Fibroblast of mammary gland (primary cell): Measurements from ENCODE around the gene POU6F2.

Source experiments
- DNase-seq: peaks from one replicate; pipeline ENCODE4 v3.0.0-alpha.2; 2010; ENCODE audit warnings: low read depth
- H3K4me3 ChIP-seq: 2 replicates; pipeline ENCODE4 v1.5.1; 2011; ENCODE audit warnings: low read depth, mild to moderate bottlenecking, low read length, moderate library complexity; ENCODE audit not compliant: control insufficient read depth
- TF ChIP-seq, protein P1 (sequence below): conservative IDR thresholded peaks from 2 replicates; pipeline ENCODE4 v1.5.1; 2011; ENCODE audit warnings: low read depth, low read length, inconsistent platforms; ENCODE audit not compliant: control insufficient read depth, insufficient read depth

The POU6F2 gene

DNA sequence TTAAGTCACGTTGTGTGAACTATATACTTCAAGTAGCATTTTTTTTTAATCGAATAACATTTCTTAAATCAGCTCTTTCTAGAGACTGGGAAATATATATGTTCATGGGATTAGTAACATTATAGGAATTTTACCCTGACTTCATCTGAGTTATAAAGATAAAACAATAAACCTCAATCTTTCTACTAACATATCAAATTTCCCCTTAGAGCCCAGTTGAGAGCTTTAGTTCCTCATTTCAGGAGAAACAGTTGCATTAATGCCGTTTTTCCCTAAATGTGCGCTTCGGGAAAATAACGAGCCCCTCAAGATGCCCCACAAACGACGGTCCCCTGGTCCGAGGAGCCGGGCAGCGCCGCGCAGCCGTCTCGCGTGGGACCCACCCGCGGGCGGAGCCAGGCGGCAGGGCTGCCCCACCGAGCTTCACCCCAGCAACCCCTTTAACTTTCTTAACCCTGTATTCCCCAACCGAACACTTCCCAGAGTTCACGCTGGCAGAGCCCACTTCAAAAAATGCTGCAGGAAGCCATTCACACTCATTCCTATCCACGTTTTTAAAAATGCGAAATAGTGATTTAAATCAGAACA, 436.0 kb downstream of the POU6F2 start:
- no peak for DNase-seq
- TF ChIP-seq, protein P1, sequence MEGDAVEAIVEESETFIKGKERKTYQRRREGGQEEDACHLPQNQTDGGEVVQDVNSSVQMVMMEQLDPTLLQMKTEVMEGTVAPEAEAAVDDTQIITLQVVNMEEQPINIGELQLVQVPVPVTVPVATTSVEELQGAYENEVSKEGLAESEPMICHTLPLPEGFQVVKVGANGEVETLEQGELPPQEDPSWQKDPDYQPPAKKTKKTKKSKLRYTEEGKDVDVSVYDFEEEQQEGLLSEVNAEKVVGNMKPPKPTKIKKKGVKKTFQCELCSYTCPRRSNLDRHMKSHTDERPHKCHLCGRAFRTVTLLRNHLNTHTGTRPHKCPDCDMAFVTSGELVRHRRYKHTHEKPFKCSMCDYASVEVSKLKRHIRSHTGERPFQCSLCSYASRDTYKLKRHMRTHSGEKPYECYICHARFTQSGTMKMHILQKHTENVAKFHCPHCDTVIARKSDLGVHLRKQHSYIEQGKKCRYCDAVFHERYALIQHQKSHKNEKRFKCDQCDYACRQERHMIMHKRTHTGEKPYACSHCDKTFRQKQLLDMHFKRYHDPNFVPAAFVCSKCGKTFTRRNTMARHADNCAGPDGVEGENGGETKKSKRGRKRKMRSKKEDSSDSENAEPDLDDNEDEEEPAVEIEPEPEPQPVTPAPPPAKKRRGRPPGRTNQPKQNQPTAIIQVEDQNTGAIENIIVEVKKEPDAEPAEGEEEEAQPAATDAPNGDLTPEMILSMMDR, result no peak
- peak overlapping the region; percentile 54 for H3K4me3 ChIP-seq

DNA sequence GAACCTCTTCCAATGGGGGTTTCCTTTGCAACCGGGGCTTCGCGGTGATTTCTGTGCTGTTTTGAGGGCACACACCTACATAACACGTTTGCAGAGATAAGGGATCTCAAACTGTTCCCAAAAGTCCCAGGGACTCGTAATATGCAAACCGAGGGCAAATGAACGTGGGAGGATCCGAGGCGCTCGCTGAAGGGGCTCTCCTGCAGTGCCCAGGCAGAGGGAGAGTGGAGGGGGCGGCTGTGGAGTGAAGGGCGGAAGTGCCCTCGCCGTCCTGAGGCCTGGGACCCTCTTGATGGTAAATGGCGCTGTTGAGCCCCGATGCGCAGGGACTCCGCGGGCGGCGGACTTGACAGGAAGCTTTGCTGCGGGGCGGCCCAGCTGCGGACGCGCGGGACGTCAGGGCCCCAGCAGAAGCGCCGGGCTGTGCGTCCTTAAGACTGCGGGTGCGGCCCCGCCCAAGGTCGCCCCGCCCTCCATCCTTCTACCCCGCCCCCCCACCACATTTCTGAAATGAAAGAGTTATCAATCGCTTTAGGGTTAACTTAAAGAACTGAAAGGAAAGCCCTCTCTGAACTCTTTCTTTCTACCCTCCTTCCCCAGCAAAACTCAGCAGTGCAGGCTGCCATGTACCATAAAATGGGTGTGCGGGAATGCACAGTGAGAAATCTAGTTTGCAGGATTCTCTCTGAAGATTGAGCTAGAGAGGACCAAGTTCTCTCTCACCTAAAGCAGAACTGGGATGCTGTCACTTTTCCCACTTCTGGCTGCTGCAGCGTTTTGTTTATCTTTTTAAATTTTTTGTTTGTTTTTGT, 436.7 kb downstream of the POU6F2 start:
- H3K4me3 ChIP-seq, result peak overlapping the region; percentile 54
- TF ChIP-seq, protein P1, result no peak

DNA sequence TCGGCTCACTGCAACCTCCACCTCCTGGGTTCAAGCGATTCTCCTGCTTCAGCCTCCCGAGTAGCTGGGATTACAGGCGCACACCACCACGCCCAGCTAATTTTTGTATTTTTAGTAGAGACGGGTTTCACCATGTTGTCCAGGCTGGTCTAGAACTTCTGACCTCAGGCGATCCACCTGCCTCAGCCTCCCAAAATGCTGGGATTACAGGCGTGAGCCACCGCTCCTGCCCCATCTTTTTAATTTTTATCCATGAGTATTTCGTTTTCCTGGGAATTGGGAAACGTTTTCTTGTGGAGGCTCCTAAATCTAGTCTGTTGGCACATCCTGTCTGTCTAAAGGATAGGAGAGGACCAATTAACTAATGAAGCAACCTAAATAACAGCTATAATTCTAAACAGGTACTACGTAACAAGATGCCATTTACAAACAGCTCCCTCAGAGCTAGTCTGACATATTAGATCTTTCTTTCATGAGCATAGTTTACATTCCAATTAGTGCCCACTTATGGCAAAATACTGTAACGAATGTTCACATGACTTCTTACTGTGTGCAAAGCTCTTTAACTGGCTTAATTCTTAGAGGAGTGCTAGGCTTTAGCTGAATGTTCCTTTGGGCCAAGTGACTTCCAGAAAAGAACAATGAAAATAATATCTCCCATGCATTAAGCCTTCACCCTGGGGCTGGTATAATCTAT, 437.5 kb downstream of the POU6F2 start:
- DNase-seq, result no peak
- TF ChIP-seq, protein P1, result no peak
- H3K4me3 ChIP-seq, result no peak overlapping the region

More for the DNA sequence above, 436.7 kb downstream of the POU6F2 start:
- peak; percentile 25 for DNase-seq

DNA sequence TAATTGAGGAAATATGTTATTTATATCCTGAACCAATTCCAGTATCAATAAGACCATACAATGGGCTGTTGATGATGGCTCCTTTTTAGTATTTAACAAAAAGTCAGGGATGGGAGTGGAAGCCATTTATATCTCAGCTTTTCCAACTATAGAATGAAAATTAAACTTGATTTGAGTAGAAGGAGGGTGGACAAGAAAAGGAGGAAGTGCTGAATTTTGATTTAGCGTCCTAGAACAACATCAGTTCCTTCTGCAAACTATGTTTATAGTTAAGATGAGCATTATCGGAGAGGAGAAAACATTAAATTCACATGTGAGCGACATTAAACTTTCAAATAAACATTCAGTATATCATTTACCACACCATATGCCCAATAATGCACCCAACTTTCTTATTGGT, 439.2 kb downstream of the POU6F2 start:
- H3K4me3 ChIP-seq, result no peak overlapping the region
- no peak for DNase-seq
- TF ChIP-seq, protein P1, result no peak

DNA sequence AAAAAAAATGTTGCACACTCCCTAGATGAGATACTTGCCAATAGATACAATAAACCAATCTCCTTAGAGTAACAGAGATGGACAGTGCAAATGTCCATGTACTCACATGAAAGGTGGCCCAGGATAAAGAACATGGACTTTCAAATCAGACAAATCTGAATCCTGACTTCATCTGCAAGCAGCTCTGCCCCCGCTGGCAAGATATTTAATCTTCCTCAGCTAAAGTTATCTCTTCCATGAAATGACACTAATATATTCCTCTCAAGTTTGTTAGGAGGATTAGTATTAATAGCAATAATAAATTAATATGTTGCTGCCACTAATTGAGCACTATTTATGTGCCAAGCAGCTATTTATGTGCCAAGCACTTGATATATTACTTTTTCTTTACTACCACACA, 439.9 kb downstream of the POU6F2 start:
- H3K4me3 ChIP-seq, result no peak overlapping the region
- TF ChIP-seq, protein P1, result no peak
- no peak for DNase-seq

DNA sequence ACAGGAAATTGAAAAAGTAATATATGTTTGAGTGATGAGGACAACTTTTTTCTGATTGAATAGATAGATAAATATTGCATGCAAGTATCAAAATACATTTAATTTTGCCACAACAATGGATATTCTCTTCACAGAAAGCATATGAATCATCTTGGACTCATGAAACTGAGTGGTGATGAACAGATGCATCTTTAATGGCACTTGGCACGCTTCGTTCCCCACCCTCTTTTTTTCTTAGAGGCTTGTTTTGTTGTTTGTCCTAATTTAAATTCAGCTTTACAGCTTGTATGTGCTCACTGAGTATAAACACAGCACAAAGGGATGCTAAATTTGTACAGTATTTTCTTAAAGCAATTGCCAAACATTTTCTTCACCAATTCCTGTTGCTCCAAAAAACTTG, 443.5 kb downstream of the POU6F2 start:
- DNase-seq, result no peak
- no peak overlapping the region for H3K4me3 ChIP-seq
- TF ChIP-seq, protein P1, result no peak
